Neutrophil (primary cell): ENCODE measurements around the gene TRAPPC1.

Experiments
- H3K27ac ChIP-seq: fragments of 200-600 bp; sonication (generic); 2 replicates; pipeline ENCODE4 v1.5.1; 2016; ENCODE audit warnings: mild to moderate bottlenecking, moderate library complexity
- H3K27me3 ChIP-seq: fragments of 200-600 bp; sonication (generic); 2 replicates; pipeline ENCODE4 v1.6.0; 2016; ENCODE audit warnings: mild to moderate bottlenecking
- H3K36me3 ChIP-seq: fragments of 200-600 bp; sonication (generic); 2 replicates; pipeline ENCODE4 v1.5.1; 2017
- H3K4me1 ChIP-seq, 2 experiments: fragments of 200-600 bp in 1 of 2; sonication (generic) in 1 of 2; 1 replicate in 1 of 2; 2 replicates in 1 of 2; pipeline versions ENCODE4 v1.5.1 to v1.6.1; 2013 to 2016; ENCODE audit warnings: low read depth in 1 of 2, low read length in 1 of 2, mild to moderate bottlenecking in 1 of 2, moderate library complexity in 1 of 2; ENCODE audit not compliant: control insufficient read depth in 1 of 2, insufficient read depth in 1 of 2
- H3K4me3 ChIP-seq, 2 experiments: fragments of 200-600 bp in 1 of 2; sonication (generic) in 1 of 2; 1 replicate in 1 of 2; 2 replicates in 1 of 2; pipeline ENCODE4 v1.5.1; 2013 to 2016; ENCODE audit warnings: low read depth in 1 of 2, low read length in 1 of 2, mild to moderate bottlenecking in 1 of 2, moderate library complexity in 1 of 2
- H3K9me3 ChIP-seq: fragments of 200-600 bp; sonication (generic); 2 replicates; pipeline ENCODE4 v1.5.1; 2016
- CTCF ChIP-seq: fragments of 200-600 bp; sonication (generic); IDR thresholded peaks from 2 replicates; pipeline ENCODE4 v1.5.1; 2016; ENCODE audit warnings: antibody characterized with exemption

The TRAPPC1 gene

GRCh38 chr17:7915611-7916384, 15.9 kb downstream of the TRAPPC1 start, which contains the start of gene RNF227:
Gene RNF227 (minus strand): TSS chr17:7916289. CDS start chr17:7916195, 94 bp downstream.
- no peaks in the 10 kb centered on the region for H3K27me3 ChIP-seq
- H3K4me1 ChIP-seq = peaks cover 29 to 30% of the 10 kb centered on the region in 2 experiments
- peak within 1 kb of the TSS; percentile 88 for H3K27ac ChIP-seq
- H3K36me3 ChIP-seq = peaks cover 17% of the 10 kb centered on the region
- no peak for TF ChIP-seq CTCF
- peak within 1 kb of the TSS; percentile 89 to 98 for H3K4me3 ChIP-seq
- H3K9me3 ChIP-seq = no peaks in the 10 kb centered on the region

- peak overlapping the region; percentile 88 for H3K27ac ChIP-seq
- H3K9me3 ChIP-seq = no peaks in the 10 kb centered on the region
- H3K4me1 ChIP-seq = peaks cover 28 to 29% of the 10 kb centered on the region in 2 experiments
- peaks cover 23% of the 10 kb centered on the region for H3K36me3 ChIP-seq
- H3K4me3 ChIP-seq = peak overlapping the region; percentile 89 to 98
- TF ChIP-seq CTCF = no peak
- no peaks in the 10 kb centered on the region for H3K27me3 ChIP-seq
These were observed 16.6 kb downstream of the TRAPPC1 start for GRCh38 chr17:7915179-7915610.

- Histone ChIP-seq H3K27ac (no peak overlapping the region), H3K9me3 (no peaks in the 10 kb centered on the region), H3K36me3 (peaks cover 44% of the 10 kb centered on the region), H3K27me3 (no peaks in the 10 kb centered on the region), H3K4me1 (peaks cover 23 to 27% of the 10 kb centered on the region in 2 experiments), H3K4me3 (no peak overlapping the region)
- TF ChIP-seq CTCF = peak; percentile 47
These were observed 18.7 kb downstream of the TRAPPC1 start for GRCh38 chr17:7912927-7913524.

- no peaks in the 10 kb centered on the region for H3K27me3 ChIP-seq
- H3K9me3 ChIP-seq = no peaks in the 10 kb centered on the region
- no peak overlapping the region for H3K4me3 ChIP-seq
- H3K27ac ChIP-seq = no peak overlapping the region
- H3K36me3 ChIP-seq = peaks cover 63% of the 10 kb centered on the region
- no peak for TF ChIP-seq CTCF
- peaks cover 12 to 17% of the 10 kb centered on the region in 2 experiments for H3K4me1 ChIP-seq
These were observed 20.6 kb downstream of the TRAPPC1 start for GRCh38 chr17:7911116-7911515.

GRCh38 chr17:7910711-7911110, 21.0 kb downstream of the TRAPPC1 start:
- TF ChIP-seq CTCF = no peak
- H3K4me3 ChIP-seq = no peak overlapping the region
- H3K9me3 ChIP-seq = no peaks in the 10 kb centered on the region
- H3K36me3 ChIP-seq = peaks cover 67% of the 10 kb centered on the region
- peaks cover 10 to 15% of the 10 kb centered on the region in 2 experiments for H3K4me1 ChIP-seq
- no peak overlapping the region for H3K27ac ChIP-seq
- H3K27me3 ChIP-seq = no peaks in the 10 kb centered on the region
